GM12872 (cell line): Measurements from ENCODE around the gene C19orf73.

Source experiments
- CTCF ChIP-seq: IDR thresholded peaks from 3 replicates; pipeline ENCODE4 v1.5.1; 2011; ENCODE audit warnings: low read depth, mild to moderate bottlenecking, low read length, moderate library complexity; ENCODE audit not compliant: insufficient read depth

The C19orf73 gene

GRCh38 chr19:49094505-49095482, 24.1 kb downstream of the C19orf73 start:
- no peak for TF ChIP-seq CTCF

- TF ChIP-seq CTCF = no peak
Observed at GRCh38 chr19:49092686-49093085, 26.3 kb downstream of the C19orf73 start.

GRCh38 chr19:49091391-49092038, 27.4 kb downstream of the C19orf73 start:
- no peak for TF ChIP-seq CTCF

- TF ChIP-seq CTCF = no peak
Observed at GRCh38 chr19:49086296-49086695, 32.6 kb downstream of the C19orf73 start.

- no peak for TF ChIP-seq CTCF
Observed at GRCh38 chr19:49085868-49086232, 33.1 kb downstream of the C19orf73 start.

GRCh38 chr19:49085020-49085867, 33.7 kb downstream of the C19orf73 start, which contains the start of gene SNRNP70:
TSS of gene SNRNP70 (plus strand) at chr19:49085451. CDS start at chr19:49086415, 964 bp downstream.
- no peak for TF ChIP-seq CTCF
